GM19328 (cell line): ENCODE results near the gene B4GALT3.

Experiments used
- ATAC-seq: cut with Tn5 transposase; IDR thresholded peaks from one replicate; pipeline ENCODE4 v1.9.1; 2021; ENCODE audit warnings: mild to moderate bottlenecking, moderate library complexity; ENCODE audit not compliant: unreplicated experiment

The B4GALT3 gene

GRCh38 chr1:161164901-161165610 lies 12.3 kb downstream of the B4GALT3 start:
- ATAC-seq, result no peak

- no peak for ATAC-seq
Measured at GRCh38 chr1:161163793-161164192, 13.5 kb downstream of the B4GALT3 start.

- no peak for ATAC-seq
Measured at GRCh38 chr1:161162806-161163205, 14.5 kb downstream of the B4GALT3 start.

- no peak for ATAC-seq
Measured at GRCh38 chr1:161162052-161162451, 15.3 kb downstream of the B4GALT3 start.

DNA sequence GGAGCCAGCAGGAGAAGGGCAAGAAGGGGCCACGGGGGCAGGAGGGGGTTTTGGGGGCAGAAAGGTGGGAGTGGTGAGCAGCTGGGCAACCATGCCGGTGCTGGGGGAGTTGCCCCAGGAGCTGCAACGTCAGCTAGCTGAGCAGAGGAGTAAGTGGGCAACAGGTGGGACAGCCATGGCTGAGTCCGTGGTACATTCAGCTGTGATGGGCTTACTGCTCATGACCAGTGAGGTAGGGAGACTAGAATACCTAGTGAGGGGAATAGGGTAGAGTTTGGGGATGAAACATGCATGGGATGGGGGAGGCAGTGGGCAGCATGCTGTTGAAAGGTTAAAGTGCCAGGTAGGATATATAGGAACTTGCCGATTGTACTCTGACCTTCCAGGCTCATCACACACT lies 15.7 kb downstream of the B4GALT3 start:
- ATAC-seq, result no peak

DNA sequence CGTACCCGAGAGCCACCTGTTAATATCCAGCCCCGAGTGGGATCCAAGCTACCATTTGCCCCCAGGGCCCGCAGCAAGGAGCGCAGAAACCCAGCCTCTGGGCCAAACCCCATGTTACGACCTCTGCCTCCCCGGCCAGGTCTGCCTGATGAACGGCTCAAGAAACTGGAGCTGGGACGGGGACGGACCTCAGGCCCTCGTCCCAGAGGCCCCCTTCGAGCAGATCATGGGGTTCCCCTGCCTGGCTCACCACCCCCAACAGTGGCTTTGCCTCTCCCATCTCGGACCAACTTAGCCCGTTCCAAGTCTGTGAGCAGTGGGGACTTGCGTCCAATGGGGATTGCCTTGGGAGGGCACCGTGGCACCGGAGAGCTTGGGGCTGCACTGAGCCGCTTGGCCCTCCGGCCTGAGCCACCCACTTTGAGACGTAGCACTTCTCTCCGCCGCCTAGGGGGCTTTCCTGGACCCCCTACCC lies 16.6 kb downstream of the B4GALT3 start:
- no peak for ATAC-seq

- no peak for ATAC-seq
Measured at GRCh38 chr1:161159913-161160243, 17.4 kb downstream of the B4GALT3 start.

DNA sequence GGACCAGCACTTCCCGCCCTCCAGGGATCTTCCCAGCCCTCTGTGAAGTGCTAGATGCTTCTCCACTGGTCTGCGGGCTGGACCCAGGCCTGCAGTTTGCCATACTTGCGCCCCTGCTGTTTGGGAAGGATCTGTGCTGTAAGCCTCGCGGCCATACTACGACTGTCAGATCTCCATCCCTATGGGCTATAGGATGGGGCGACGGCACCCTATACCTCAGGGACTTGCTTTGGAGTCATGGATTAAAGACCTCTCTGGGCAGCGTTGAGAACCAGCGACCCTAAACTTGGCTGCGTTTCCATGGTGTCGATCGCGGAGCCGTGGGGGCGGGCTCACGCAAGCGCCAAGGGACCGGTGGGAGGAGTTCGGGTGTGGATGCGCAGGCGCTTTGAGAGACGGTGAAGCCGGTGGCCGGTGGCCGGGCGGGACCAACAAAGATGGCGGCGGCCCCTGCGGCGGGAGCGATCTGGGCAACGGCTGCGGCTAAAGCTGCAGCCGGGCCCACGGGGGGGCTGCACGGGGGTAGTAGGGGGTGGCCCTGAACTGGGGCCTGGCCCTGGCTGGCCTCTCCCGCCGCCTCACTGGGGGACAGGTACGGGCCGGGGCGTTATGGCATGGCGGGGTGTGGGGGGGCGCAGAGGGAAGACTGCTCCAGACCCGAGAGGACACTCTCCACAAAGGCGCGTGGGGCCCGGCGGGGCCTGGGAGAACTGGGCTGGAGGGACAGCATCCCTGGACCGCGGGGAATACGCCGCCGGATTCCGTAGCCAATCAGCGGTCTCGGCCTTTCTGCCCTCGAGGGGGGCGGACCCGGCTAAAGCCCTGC lies 18.0 kb downstream of the B4GALT3 start, which contains the start of gene USP21:
USP21 (plus strand) TSS at position 414 of the 826 bp plus-strand sequence. CDS start 1,141 bp downstream, outside the sequence.
- peak; percentile 79 for ATAC-seq

DNA sequence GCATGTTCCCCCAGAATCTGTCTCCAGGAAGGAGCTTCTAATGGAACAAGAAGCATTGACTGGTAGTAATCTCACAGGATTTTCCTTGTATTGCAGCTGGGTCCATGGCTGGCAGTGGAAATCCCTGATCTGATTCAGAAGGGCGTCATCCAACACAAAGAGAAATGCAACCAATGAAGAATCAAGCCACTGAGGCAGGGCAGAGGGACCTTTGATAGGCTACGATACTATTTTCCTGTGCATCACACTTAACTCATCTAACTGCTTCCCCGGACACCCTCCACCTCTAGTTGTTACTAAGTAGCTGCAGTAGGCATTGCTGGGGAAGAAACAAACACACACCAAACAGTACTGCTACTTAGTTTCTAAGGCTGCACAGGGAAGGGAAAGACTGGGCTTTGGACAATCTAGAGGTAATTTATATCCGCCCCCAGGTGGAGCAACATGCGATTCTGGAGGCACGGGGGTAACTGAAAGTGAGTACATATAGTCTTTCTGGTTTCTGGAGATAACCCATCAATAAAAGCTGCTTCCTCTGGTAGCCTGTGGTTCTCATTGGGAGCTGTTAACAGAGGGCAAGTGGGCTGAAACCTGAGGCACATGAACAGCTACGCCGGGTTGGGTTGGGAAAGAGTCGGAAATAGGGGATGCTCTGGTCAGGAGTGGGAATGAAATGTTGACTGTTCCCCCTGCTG lies 18.8 kb downstream of the B4GALT3 start:
- no peak for ATAC-seq

GRCh38 chr1:161157867-161158266 lies 19.4 kb downstream of the B4GALT3 start:
- ATAC-seq, result no peak

DNA sequence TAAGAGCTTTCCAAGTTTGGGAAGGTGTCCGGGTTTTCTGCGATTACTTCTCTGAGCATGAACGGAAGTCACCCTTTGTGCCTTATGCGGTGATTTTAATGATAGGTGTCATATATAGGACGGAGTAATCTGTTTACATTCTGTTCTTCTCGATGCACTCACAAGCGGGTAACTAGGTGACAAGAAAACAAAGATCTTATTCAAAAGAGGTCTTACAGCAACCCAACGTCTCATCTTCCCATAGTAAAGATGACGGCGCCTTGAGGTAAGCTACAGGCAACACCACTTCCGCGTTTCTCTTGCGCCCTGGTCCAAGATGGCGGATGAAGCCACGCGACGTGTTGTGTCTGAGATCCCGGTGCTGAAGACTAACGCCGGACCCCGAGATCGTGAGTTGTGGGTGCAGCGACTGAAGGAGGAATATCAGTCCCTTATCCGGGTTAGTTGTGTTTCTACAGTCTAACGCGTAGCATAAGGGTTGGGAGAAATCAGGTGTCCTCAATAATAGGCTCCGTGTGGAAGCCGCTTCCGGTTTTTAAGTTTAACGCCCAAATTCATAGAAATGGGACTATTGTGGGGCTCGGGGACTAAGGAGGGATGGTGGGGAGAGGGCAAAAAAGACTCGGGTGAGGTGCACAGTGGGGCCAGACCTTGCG lies 23.5 kb downstream of the B4GALT3 start, which contains the start of gene UFC1:
UFC1 (plus strand) TSS at position 297 of the 656 bp plus-strand sequence; CDS start at position 317, 20 bp downstream.
- ATAC-seq, result peak; percentile 82

- no peak for ATAC-seq
Measured at GRCh38 chr1:161153176-161153575, 24.1 kb downstream of the B4GALT3 start.

- no peak for ATAC-seq
Measured at GRCh38 chr1:161145832-161146231, 31.5 kb downstream of the B4GALT3 start.

DNA sequence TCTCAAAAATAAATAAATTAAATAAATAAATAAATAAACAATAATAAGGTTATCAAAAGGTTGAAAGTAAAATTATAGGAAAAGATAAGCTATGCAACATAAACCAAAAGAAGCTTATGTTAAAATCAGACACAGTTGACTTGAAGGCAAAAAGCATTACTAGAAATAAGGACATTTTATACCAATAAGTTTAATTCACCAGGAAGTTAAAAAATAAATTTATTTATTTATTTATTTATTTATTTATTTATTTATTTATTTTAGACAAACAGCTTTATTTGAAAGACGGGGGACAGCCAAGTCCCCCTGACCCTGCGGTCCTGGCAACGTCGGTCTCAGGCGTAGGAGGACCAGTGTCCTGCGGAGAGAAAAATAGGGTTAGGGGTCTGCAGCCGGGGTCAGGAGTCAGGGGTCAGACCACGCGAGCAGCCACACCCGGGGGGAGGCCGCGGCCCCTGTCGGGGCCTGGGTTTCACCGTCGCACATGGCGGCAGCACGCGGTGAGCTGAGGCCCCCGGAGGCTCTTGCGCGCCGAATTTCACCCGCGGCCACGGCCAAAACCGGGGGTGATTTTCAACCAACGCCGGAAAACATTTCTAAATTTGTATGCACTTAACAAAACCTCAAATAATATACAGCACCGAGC lies 36.4 kb downstream of the B4GALT3 start:
- ATAC-seq, result no peak

DNA sequence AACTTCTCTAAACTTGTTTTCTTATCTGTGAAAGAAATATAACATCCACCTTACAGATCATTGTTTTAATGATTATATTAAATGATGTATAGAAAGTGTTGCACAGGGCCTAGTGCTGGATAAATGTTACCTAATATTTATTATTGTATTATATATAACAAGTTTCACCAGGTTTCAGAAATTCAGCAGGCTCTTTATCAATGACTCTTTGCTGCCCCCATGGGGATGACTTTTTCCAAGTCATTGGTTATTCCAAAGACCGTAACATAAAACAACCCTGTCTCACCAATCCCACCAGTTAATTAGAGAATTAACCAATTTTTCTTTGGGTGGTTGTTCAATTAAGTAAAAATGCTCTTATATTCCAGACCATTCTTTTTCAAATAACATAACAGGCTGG lies 37.5 kb downstream of the B4GALT3 start:
- ATAC-seq, result no peak

- no peak for ATAC-seq
Measured at GRCh38 chr1:161138431-161138830, 38.9 kb downstream of the B4GALT3 start.

GRCh38 chr1:161137881-161138280 lies 39.4 kb downstream of the B4GALT3 start:
- ATAC-seq, result no peak

DNA sequence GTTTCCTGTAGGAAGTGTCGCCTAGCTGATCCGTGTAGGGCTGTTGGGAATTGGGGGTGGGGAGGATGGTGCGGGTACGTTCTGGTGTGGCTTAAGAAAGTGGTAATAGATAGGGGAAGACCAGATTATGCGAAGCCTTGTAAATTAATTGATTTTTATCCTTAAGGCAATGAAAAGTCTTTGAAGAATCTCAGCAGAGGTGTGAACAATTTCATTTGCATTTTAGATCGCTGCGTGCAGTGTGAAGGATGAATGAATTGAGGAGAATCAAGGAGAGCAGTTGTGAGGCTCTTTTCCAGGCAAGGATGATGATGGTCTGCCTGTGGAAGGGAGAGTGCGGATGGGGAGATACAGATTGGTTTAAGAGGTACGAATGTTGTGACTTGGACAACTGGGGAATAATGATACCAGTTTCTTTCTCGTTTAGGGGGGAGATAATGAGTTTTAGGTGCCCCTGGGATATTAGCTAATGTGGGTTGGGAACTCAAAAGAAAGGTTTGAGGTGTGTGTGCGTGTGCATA lies 44.0 kb downstream of the B4GALT3 start:
- no peak for ATAC-seq

DNA sequence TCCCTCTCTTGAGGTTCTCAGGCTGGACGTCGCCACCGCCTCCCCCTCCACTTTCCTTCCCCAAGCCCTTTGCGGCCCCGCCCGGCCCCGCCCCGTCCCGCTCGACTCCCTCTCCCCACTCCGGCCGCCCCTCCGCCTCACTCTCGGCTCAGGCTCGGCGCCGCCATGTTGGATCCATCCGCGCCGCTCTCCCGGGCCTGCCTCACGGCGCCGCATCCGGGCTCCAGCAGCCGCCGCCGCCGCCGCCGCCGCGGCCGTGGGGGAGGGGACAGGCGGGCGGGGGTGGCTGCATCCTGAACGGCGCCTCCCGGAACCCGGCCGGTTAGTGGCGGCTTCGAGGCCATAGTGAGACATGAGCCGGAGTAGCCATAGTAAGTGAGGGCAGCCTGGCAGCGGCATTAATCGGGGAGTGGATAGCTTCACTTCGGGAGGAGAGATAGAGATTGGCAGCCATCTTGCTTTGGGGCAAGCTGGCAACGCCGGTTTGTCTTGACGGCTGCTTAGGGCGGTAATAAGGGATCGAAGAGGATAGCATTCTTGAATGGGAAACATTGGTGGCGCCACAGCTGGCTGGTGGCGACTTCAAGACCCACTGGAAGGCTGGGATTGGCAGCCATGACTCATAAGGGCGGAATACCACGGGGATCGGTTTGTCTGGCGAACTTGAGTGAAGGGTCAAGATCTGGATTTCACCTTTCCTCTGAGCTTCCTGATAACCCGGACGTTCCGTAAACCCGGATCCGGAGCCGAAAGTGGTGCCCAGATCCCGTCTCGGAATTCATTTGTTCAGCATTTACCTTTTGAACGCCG lies 44.7 kb downstream of the B4GALT3 start, which contains the start of gene DEDD:
DEDD (minus strand) TSS at position 258 of the 810 bp plus-strand sequence. CDS start 8,205 bp downstream, outside the sequence.
- peak; percentile 91 for ATAC-seq
